A549 (cell line): ENCODE data around the gene ZFPM1.

Experiments
- CEBPB ChIP-seq, 2 experiments: fragments of >200 bp in 1 of 2; sonication (Bioruptor Twin) in 1 of 2; formaldehyde crosslinking in 1 of 2; IDR thresholded peaks; 2 replicates each; pipeline ENCODE4 v1.6.1; 2012 to 2016
- CTCF ChIP-seq: fragments of >200 bp; sonication (Bioruptor Twin); formaldehyde crosslinking; IDR thresholded peaks from 3 replicates; pipeline ENCODE4 v1.5.1; 2016
- KDM1A ChIP-seq: fragments of 200-600 bp; sonication (generic); IDR thresholded peaks from 2 replicates; pipeline ENCODE4 v1.6.1; 2016; ENCODE audit warnings: low read depth, mild to moderate bottlenecking
- MAFK ChIP-seq: fragments of 450-650 bp; IDR thresholded peaks from 2 replicates; pipeline ENCODE4 v1.6.1; 2014; ENCODE audit not compliant: partially characterized antibody
- MYC ChIP-seq: IDR thresholded peaks from 2 replicates; pipeline ENCODE4 v1.6.1; 2012; ENCODE audit warnings: mild to moderate bottlenecking, inconsistent platforms, low read length, improper control_type of control experiment, borderline replicate concordance
- PHF8 ChIP-seq: fragments of 200-600 bp; sonication (generic); IDR thresholded peaks from 2 replicates; pipeline ENCODE4 v1.6.1; 2016; ENCODE audit warnings: low read depth, mild to moderate bottlenecking, antibody characterized with exemption, moderate library complexity, borderline replicate concordance
- POLR2A ChIP-seq: IDR thresholded peaks from 2 replicates; pipeline ENCODE4 v1.6.1; 2012; ENCODE audit warnings: mild to moderate bottlenecking, low read length
- RCOR1 ChIP-seq: fragments of 150-350 bp; IDR thresholded peaks from 2 replicates; pipeline ENCODE4 v1.6.1; 2014; ENCODE audit warnings: antibody characterized with exemption, low read length, low read depth

GRCh38 chr16:88531931-88532433, 78.9 kb downstream of the ZFPM1 start:
- TF ChIP-seq CTCF (no peak), KDM1A (no peak), MYC (no peak), POLR2A (no peak), PHF8 (no peak), CEBPB (IDR thresholded peaks at IDR 0.05) (no peak), MAFK (no peak), RCOR1 (no peak)
